Tongue (tissue), 2 donors: ENCODE data around the gene POLG2. TPM values are rescaled to one million over a fixed set of nuclear protein-coding genes. Genes with fewer than 3 reads are reported as not detected.
A peak's percentile ranks its signal among the peaks of the same experiment; 100 is the strongest.
"Not testable (repeated sequence)": the region's sequence is repeated elsewhere in the genome, so short reads cannot be mapped to it uniquely, and the experiment has no call there.

ENCODE experiments used
- DNase-seq: peaks from one replicate; pipeline ENCODE4 v3.0.0-alpha.2; 2015
- total RNA-seq: library from RNA; depleted of rRNA; stranded (reverse); fragments of >200 nt; gene quantifications from one replicate; pipeline ENCODE4 v1.2.3, GENCODE V29; 2014

The POLG2 gene
- total RNA-seq, 1 donor from 2014 or later = 11.9 TPM

- peak; percentile 98 for DNase-seq
Observed at GRCh38 chr17:64505340-64506200, 8.7 kb upstream of the POLG2 start.

DNA sequence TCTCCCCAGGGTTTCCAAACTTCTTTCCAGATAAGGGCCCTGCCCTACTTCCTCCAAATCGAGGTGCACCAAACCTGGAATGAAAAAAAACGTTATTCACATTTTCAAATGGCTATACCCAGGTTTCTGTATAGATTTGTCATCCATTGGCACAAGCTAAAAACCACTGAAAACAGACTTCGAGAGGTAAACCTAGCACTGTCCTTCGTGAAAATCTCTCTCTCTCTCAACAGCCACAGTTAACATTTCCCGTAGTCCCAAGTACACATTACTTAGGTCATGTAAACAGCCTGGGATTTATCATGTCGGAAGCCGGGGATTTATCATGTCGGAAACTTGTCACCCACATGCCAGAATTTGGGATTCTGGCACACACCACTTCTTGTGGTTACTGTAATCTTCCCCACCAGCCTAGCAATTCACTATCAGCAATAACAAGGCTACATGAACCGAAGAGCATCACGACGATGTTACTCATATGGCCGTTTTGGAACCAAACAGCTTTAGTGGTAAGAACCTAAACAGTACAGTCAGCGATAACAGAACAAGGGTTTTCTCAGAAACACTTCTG lies 8.0 kb upstream of the POLG2 start:
- no peak for DNase-seq

- no peak for DNase-seq
Observed at GRCh38 chr17:64503821-64504768, 7.2 kb upstream of the POLG2 start.

- DNase-seq = no peak
Observed at GRCh38 chr17:64503341-64503740, 6.5 kb upstream of the POLG2 start.

DNA sequence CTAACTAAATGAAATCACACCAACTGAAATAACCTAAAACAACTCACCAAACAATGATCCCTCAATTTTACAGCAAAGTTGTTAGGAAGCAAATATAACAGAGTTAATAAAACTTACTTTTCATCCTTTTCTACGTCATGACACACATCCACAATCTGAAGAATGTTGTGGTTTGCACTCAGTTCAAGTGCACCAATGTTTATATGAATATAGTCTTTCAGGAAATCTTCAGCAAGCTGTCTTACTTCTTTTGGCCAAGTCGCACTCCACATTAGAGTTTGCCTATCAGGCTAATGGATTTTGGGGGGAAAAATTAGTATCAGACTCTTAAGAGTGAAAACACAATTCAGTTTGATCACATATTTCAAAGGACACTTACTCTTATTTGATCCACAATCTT lies 6.0 kb upstream of the POLG2 start:
- DNase-seq = no peak

DNA sequence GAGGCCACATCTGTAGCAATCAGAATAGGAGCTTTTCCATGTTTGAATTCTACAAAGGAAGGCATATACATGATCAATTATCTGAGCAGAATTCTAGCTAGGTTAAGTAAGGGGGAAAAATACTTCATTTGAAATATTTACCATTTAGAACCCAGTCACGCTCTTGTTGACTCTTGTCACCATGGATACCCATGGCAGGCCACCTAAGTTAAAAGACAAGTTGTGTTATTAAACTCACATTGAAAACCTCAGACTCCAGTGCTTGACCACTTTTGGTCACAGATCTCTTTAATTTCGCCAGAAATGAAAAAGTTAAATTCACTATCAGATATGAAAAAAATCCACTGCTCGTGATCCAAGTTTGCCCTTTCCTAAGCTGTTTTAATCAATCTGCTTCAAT lies 5.2 kb upstream of the POLG2 start:
- no peak for DNase-seq

- no peak for DNase-seq
Observed at GRCh38 chr17:64500862-64501765, 4.3 kb upstream of the POLG2 start.

DNA sequence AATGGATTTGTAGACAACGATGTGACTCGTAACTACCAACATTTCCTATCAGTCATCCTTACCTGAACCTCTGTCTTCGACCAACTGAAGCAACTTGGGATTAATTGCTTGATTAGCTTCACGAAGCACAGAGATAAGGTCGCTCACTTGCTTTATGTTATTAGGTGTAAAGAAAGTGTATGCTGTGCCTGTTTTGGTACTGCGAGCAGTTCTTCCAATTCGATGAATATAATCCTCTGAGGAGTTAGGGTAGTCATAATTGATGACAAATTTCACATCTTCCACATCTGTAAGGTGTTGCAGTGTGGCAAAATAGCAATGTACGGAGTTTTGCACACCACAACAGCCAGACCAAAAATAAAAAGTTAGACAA lies 3.6 kb upstream of the POLG2 start:
- no peak for DNase-seq

DNA sequence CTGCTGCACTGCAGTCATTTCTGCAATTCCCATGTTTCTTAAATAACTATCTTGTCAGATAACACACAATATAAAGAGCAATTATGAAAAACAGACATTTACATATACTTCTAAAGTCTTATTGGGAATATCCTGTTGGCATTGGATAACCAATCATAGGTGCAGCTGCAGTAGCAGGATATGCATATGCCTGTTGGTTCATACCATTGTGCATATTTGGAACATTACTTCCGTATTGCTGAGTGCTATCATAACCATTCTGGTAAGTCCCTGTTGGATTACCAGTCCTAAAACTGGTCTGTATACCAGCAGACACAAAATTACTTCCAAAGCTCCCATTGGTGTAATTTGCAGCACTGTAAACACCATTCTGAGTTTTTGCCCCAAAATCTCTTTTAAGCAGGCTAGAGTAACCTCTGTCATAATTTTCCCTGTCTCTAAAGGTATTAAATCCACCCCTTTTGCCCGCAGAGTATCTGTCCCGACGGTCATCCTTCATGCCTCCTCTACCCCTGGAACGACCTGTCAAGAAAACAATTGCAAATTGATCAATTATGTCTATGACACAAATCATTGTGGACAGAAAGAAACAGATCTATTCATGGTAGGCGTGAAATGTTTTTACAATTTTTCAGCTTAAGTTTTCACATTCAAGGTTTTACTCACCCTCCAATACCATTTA lies 3.1 kb upstream of the POLG2 start:
- DNase-seq = no peak

DNA sequence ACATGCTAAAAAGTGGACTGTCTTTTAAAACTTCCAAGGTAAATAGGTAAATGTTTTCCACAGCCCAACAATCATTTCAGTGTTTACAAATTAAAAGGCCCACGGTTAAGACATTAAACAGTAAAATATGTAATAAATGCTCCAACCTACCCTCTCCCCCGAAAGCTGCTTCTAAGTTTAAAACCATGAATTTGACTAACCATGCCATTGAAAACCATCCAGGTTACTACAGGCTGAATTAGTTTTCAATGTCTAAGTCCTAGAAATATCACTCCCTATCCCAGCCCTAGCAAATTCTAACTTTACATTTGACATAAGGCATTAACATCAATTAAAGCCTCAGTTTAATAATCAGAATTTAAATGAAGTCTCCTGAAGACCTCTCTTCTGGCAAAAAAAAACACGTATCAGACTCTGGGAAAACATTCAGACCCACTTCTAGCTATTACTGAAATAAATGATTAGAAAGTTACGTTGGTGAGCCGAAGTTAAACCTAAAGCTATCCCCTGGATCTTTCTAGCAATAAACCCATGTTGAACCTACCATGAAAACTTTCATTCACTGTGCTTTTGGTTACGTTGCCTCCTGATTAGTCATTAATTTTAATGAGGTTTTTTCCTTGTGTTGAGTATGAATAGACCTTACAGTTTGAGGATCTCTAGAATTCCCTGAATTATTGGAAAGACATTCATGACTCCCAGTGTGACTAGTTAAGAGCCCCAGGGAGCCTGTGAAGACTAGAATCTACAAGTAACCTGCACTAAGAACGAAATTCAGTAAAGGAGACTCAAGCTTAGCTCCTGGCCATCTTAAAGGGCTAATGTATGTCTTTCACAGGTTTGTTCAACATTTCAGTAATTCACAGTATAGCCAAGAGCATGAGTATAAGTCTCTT lies 1.7 kb upstream of the POLG2 start:
- no peak for DNase-seq

DNA sequence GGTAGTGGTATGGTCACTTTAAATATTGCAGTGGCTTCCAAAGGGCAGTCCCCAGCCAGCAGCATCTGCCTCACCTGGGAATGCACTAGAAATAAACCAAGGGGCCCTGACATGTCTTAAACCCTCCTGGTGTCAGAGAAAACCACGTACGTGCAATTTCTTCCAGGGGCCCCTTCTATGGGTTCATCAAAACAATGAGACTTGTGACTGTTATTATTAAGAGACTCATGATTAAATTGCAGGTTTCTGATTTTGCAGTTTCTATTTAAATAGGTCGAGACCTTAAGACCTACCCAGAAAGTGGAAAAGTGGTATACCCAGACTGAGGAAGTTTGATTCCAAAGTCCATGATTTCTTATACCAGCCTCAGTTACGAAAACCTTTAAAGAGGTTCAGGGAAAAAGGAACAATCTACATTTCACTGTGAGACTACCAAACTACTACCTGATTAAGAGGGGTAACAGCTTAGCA lies 746 bp upstream of the POLG2 start:
- no peak for DNase-seq

GRCh38 chr17:64496348-64496785 lies 487 bp downstream of the POLG2 start:
- no peak for DNase-seq

DNA sequence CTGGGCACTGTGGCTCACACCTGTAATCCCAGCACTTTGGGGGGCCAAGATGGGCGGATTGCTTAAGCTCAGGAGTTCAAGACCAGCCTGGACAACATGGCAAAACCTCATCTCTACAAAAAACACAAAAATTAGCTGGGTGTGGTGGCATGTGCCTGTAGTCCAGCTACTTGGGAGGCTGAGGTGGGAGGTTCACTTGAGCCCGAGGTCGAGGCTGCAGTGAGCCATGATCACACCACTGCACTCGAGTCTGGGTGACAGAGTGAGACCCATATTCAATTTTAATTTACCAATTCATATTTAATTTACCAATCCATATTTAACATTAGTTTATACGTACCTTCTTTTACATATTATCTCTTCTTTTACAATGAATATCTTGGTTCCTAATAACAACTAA lies 1.6 kb downstream of the POLG2 start:
- DNase-seq = not testable (repeated sequence)

DNA sequence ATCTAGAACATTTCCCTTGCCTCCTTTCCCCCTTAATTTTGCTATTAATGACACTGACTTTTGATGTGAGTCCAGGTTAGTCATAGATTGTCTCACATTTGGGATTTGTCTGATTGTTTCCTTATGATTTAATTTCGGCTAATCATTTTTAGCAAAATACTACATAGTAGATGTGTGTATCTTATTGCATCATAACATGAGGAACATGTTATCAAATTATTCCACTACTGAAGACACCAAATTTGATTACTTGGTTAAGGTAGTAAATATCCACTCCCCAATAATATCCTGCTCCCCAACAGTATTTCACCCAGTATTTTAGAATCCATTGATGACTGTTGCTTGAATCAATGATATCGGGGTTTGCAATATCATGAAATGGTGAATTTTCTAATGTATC lies 2.7 kb downstream of the POLG2 start:
- no peak for DNase-seq

- no peak for DNase-seq
Observed at GRCh38 chr17:64492481-64493109, 4.3 kb downstream of the POLG2 start.

DNA sequence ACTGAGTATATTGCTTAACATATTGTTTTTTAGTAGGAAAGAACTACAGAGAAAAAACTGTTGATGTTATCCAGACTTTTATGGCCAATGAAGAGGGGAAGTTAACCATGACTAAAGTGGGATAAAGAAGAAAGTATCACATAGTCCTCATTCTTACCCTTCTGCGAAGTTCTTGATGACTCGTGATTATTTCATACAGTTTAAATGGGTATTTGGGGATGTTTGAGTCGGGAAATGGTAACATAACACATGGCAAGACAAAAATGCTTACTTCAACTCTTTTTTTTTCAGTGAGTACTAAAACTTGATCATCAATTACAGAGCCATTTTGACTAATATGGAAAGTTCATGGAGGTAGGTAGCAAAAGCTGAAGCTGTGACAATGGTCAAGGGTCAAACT lies 4.9 kb downstream of the POLG2 start:
- no peak for DNase-seq

- no peak for DNase-seq
Observed at GRCh38 chr17:64491034-64491860, 5.6 kb downstream of the POLG2 start.

GRCh38 chr17:64488301-64488700 lies 8.6 kb downstream of the POLG2 start:
- no peak for DNase-seq

DNA sequence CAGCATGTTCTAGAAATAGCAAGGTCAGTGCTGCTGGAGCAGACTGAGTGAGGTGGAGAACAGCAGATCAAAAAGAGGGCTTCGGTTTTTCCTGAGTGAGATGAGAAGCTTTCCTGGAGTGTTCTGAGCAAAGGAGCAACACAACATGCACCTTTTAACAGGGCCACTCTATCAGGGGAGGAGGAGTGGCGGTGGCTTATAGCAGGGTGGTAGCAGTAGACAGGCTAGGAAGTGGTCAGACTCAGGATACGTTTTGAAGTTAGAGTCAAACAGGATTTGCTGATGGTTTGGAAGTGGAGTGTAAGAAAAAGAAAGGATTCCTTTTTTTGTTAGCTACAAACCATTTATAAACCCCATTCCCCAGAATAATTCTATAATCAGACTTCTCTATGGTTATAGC lies 12.5 kb downstream of the POLG2 start:
- DNase-seq = no peak
